Measurements from ENCODE around the gene IKBKG.

- TF ChIP-seq, protein P1, sequence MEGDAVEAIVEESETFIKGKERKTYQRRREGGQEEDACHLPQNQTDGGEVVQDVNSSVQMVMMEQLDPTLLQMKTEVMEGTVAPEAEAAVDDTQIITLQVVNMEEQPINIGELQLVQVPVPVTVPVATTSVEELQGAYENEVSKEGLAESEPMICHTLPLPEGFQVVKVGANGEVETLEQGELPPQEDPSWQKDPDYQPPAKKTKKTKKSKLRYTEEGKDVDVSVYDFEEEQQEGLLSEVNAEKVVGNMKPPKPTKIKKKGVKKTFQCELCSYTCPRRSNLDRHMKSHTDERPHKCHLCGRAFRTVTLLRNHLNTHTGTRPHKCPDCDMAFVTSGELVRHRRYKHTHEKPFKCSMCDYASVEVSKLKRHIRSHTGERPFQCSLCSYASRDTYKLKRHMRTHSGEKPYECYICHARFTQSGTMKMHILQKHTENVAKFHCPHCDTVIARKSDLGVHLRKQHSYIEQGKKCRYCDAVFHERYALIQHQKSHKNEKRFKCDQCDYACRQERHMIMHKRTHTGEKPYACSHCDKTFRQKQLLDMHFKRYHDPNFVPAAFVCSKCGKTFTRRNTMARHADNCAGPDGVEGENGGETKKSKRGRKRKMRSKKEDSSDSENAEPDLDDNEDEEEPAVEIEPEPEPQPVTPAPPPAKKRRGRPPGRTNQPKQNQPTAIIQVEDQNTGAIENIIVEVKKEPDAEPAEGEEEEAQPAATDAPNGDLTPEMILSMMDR (IDR thresholded peaks at IDR 0.05; ENCODE audit: low read depth, low read length) = no peak
- TF ChIP-seq POLR2A (IDR thresholded peaks at IDR 0.05; ENCODE audit: extremely low read depth, insufficient read length) (no peak), MAX (IDR thresholded peaks at IDR 0.05; ENCODE audit: low read depth, low read length) (no peak)
Observed at GRCh38 chrX:154545673-154546274, 1.6 kb upstream of the IKBKG start.
